ENCODE measurements around the gene RPUSD2. TPM values are rescaled to one million over a fixed set of nuclear protein-coding genes. Genes with fewer than 3 reads are reported as not detected.

RPUSD2 gene
- polyA plus RNA-seq, 3 donors, result 1.1 to 6.3 (median 4.3) TPM

DNA sequence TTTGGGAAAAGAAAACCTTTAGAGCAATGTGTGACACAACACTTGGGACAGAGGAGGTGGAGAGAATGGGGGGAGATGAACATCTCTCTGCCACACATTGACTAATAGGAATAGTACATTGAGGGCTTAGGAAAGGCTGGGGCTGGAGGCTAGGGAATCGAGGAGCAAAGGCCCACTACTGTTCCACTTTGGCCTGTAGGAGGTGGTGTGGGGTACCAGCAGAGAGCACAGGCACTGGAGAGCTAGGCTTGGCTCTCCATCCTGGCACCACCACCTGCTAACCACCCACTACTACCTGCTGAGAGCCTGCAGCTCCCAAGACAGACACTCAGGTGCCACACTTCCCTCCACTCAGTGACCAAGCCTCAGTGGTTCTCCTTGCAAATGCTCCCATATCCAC lies 23.6 kb upstream of the RPUSD2 start:
- Histone ChIP-seq H3K9me3 (replicated peaks in 1 of 2; ENCODE audit: control insufficient read depth in 1 of 2, insufficient read depth in 1 of 2, low read length in 2 of 2) (no peaks in the 10 kb centered on the region), H3K4me3 (replicated peaks in 1 of 3; ENCODE audit: low read depth in 2 of 3, low read length in 3 of 3) (no peak overlapping the region), H3K36me3 (replicated peaks in 1 of 2; ENCODE audit: control insufficient read depth in 1 of 2, insufficient read depth in 2 of 2, low read length in 2 of 2) (peaks cover 10 to 19% of the 10 kb centered on the region in 2 donors), H3K27ac (ENCODE audit: low read depth in 1 of 2, low read length in 2 of 2) (no peak overlapping the region), H3K4me2 (replicated peaks; ENCODE audit: extremely low read depth, low read length, poor library complexity, severe bottlenecking) (no peak overlapping the region), H3K79me2 (ENCODE audit: insufficient read depth, low read length) (no peaks in the 10 kb centered on the region), H3K27me3 (ENCODE audit: control insufficient read depth in 2 of 2, insufficient read depth in 2 of 2, low read length in 2 of 2) (no peaks in the 10 kb centered on the region), H3K9ac (ENCODE audit: insufficient read depth, low read length, poor library complexity, severe bottlenecking) (no peak overlapping the region), H2AFZ (ENCODE audit: insufficient read depth, low read depth, low read length, poor library complexity, severe bottlenecking) (no peak overlapping the region), H3K4me1 (ENCODE audit: control insufficient read depth in 1 of 2, insufficient read depth in 2 of 2, low read length in 2 of 2) (peaks cover 13 to 20% of the 10 kb centered on the region in 2 donors), H4K20me1 (ENCODE audit: insufficient read depth, low read length) (peaks cover 3% of the 10 kb centered on the region)
- Mint-ChIP-seq H3K9me3 (no peaks in the 10 kb centered on the region), H3K4me1 (peaks cover 32% of the 10 kb centered on the region), H3K27ac (no peak overlapping the region), H3K27me3 (ENCODE audit: low read depth in 3 of 3) (peaks cover 0 to 6% (median 0%) of the 10 kb centered on the region in 3 donors), H3K36me3 (peaks cover 26 to 42% of the 10 kb centered on the region in 2 donors), H3K4me3 (no peak overlapping the region)
- intact Hi-C loops (cut with micrococcal nuclease), result no loop called here
- no peak for DNase-seq
- TF ChIP-seq, protein P1, sequence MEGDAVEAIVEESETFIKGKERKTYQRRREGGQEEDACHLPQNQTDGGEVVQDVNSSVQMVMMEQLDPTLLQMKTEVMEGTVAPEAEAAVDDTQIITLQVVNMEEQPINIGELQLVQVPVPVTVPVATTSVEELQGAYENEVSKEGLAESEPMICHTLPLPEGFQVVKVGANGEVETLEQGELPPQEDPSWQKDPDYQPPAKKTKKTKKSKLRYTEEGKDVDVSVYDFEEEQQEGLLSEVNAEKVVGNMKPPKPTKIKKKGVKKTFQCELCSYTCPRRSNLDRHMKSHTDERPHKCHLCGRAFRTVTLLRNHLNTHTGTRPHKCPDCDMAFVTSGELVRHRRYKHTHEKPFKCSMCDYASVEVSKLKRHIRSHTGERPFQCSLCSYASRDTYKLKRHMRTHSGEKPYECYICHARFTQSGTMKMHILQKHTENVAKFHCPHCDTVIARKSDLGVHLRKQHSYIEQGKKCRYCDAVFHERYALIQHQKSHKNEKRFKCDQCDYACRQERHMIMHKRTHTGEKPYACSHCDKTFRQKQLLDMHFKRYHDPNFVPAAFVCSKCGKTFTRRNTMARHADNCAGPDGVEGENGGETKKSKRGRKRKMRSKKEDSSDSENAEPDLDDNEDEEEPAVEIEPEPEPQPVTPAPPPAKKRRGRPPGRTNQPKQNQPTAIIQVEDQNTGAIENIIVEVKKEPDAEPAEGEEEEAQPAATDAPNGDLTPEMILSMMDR (IDR thresholded peaks at IDR 0.05), result no peak
- no CpG with 5 or more reads among the region's 1 CpG for WGBS (ENCODE audit: insufficient coverage)

DNA sequence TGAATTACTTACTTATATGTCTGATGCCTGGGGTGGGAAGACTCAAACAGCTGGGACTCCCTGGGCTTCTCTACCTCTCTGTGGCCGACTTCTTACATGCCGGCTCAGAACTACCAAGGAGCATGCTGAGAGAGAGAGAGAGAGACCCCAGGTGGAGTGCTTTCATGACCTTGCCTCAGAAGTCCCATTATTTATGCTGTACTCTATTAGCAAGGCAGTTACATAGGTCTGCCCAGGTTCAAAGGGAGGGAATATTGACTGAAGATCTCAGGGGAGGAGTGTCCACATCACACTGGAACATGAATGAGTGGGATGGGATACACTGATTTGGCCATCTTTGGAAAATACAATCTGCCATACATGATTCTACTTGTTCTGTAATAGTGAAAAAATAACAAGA lies 20.5 kb upstream of the RPUSD2 start:
- H3K36me3 ChIP-seq (replicated peaks in 1 of 2; ENCODE audit: control insufficient read depth in 1 of 2, insufficient read depth in 2 of 2, low read length in 2 of 2), result peaks cover 19 to 29% of the 10 kb centered on the region in 2 donors
- H3K27ac Mint-ChIP-seq, result no peak overlapping the region
- no peak overlapping the region for H3K27ac ChIP-seq (ENCODE audit: low read depth in 1 of 2, low read length in 2 of 2)
- intact Hi-C loops (cut with micrococcal nuclease), result no loop called here
- H3K4me2 ChIP-seq (replicated peaks; ENCODE audit: extremely low read depth, low read length, poor library complexity, severe bottlenecking), result no peak overlapping the region
- H3K36me3 Mint-ChIP-seq, result peaks cover 37 to 63% of the 10 kb centered on the region in 2 donors
- H3K27me3 Mint-ChIP-seq (ENCODE audit: low read depth in 3 of 3), result peaks cover 0 to 6% (median 0%) of the 10 kb centered on the region in 3 donors
- no peaks in the 10 kb centered on the region for H3K79me2 ChIP-seq (ENCODE audit: insufficient read depth, low read length)
- TF ChIP-seq, protein P1 (IDR thresholded peaks at IDR 0.05), result no peak
- no peak overlapping the region for H2AFZ ChIP-seq (ENCODE audit: insufficient read depth, low read depth, low read length, poor library complexity, severe bottlenecking)
- no peaks in the 10 kb centered on the region for H3K9me3 ChIP-seq (replicated peaks in 1 of 2; ENCODE audit: control insufficient read depth in 1 of 2, insufficient read depth in 1 of 2, low read length in 2 of 2)
- H3K9me3 Mint-ChIP-seq, result no peaks in the 10 kb centered on the region
- DNase-seq, result no peak
- no peak overlapping the region for H3K9ac ChIP-seq (ENCODE audit: insufficient read depth, low read length, poor library complexity, severe bottlenecking)
- H3K4me3 Mint-ChIP-seq, result no peak overlapping the region
- WGBS (ENCODE audit: insufficient coverage), result no CpG with 5 or more reads among the region's 2 CpGs
- H3K27me3 ChIP-seq (ENCODE audit: control insufficient read depth in 2 of 2, insufficient read depth in 2 of 2, low read length in 2 of 2), result no peaks in the 10 kb centered on the region
- H3K4me1 ChIP-seq (ENCODE audit: control insufficient read depth in 1 of 2, insufficient read depth in 2 of 2, low read length in 2 of 2), result peaks cover 15 to 31% of the 10 kb centered on the region in 2 donors
- no peak overlapping the region for H3K4me3 ChIP-seq (replicated peaks in 1 of 3; ENCODE audit: low read depth in 2 of 3, low read length in 3 of 3)
- H4K20me1 ChIP-seq (ENCODE audit: insufficient read depth, low read length), result peaks cover 3% of the 10 kb centered on the region
- peaks cover 42% of the 10 kb centered on the region for H3K4me1 Mint-ChIP-seq
